Left lung (tissue), 14 donors: ENCODE results near the gene CFAP298. TPM values are rescaled to one million over a fixed set of nuclear protein-coding genes. Genes with fewer than 3 reads are reported as not detected.
"Not testable (repeated sequence)": the region's sequence is repeated elsewhere in the genome, so short reads cannot be mapped to it uniquely, and the experiment has no call there.

Experiments
- ATAC-seq: fragments of 200-7000 bp; cut with Tn5 transposase; one replicate; pipeline ENCODE4 v1.9.1; 2020; ENCODE audit warnings: moderate library complexity
- DNase-seq, 4 donors: peaks; one replicate each; pipeline ENCODE4 v3.0.0-alpha.2; 2013 to 2020
- H3K27ac ChIP-seq, 2 donors: fragments of 200-600 bp; sonication (generic) in 1 of 2; one replicate each; pipeline versions ENCODE4 v1.5.0 to v1.8.0; 2020 to 2021
- H3K27me3 ChIP-seq, 2 donors: fragments of 200-600 bp; sonication (generic) in 1 of 2; one replicate each; pipeline versions ENCODE4 v1.5.0 to v1.8.0; 2020 to 2021
- H3K36me3 ChIP-seq, 2 donors: fragments of 200-600 bp; sonication (generic) in 1 of 2; one replicate each; pipeline versions ENCODE4 v1.5.0 to v1.8.0; 2020 to 2021
- H3K4me1 ChIP-seq, 2 donors: fragments of 200-600 bp; one replicate each; pipeline ENCODE4 v1.8.0; 2021
- H3K4me3 ChIP-seq, 2 donors: fragments of 200-600 bp; sonication (generic) in 1 of 2; one replicate each; pipeline versions ENCODE4 v1.5.0 to v1.8.0; 2020 to 2021; ENCODE audit warnings: mild to moderate bottlenecking in 1 of 2
- H3K9me3 ChIP-seq, 2 donors: fragments of 200-600 bp; sonication (generic) in 1 of 2; one replicate each; pipeline versions ENCODE4 v1.5.0 to v1.8.0; 2020 to 2021
- CTCF ChIP-seq, 2 donors: fragments of 200-600 bp; sonication (generic) in 1 of 2; IDR thresholded peaks; one replicate each; pipeline versions ENCODE4 v1.5.0 to v1.8.0; 2021; ENCODE audit warnings: antibody characterized with exemption in 2 of 2
- intact Hi-C, 2 donors: fragments of 100-400 bp; cut with DNase I; formaldehyde crosslinking; loops; one replicate each; pipeline versions ENCODE4 v1.11.2 to v1.14.2; 2022
- long read RNA-seq, 12 donors: library from polyadenylated mRNA in 2 of 12; unstranded in 2 of 12; transcript quantifications; one replicate each; pipeline ENCODE4 v2.0.0 and lab custom pipeline, GENCODE V29; 2019 to 2026
- polyA plus RNA-seq, 6 donors: library from polyadenylated mRNA; unstranded; fragments of 120-200 nt; gene quantifications; one replicate each; pipeline ENCODE4 v1.2.1, GENCODE V29; 2013; ENCODE audit not compliant: insufficient read length in 6 of 6
- total RNA-seq, 2 donors: library from RNA; stranded (reverse); fragmentation: NEBNext Ultra II Directional; extraction: Animal tissue kit (Norgen Biotek cat#: 25700); gene quantifications; one replicate each; pipeline ENCODE4 v1.2.1, GENCODE V29; 2021
- donor health status: DM: no; HTN: yes; CAD: no.
- donor health status: DM: no; HTN: no; CAD: no.

The CFAP298 gene, protein sequence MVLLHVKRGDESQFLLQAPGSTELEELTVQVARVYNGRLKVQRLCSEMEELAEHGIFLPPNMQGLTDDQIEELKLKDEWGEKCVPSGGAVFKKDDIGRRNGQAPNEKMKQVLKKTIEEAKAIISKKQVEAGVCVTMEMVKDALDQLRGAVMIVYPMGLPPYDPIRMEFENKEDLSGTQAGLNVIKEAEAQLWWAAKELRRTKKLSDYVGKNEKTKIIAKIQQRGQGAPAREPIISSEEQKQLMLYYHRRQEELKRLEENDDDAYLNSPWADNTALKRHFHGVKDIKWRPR
- total RNA-seq (10 to 100 TPM; 31.5 to 34.7 TPM), polyA plus RNA-seq (10 to 100 TPM; 45.8 to 71.0 (median 47.3) TPM)
- long read RNA-seq, donor 1, transcript CFAP298-201 (7 exons, 1,692 nt): major isoform, 23 of 44 reads
- long read RNA-seq, donor 1, transcript CFAP298-203 (5 exons, 2,503 nt): minor isoform, 12 of 44 reads
- long read RNA-seq, donor 1, partial matches to known transcripts: 6 of 44 reads
- long read RNA-seq, donor 1, other reads (novel, unspliced or antisense): 0 of 44 reads
- long read RNA-seq, donor 2, transcript CFAP298-203 (5 exons, 2,503 nt): minor isoform, 7 of 31 reads
- long read RNA-seq, donor 2, transcript CFAP298-201 (7 exons, 1,692 nt): major isoform, 17 of 31 reads
- long read RNA-seq, donor 2, partial matches to known transcripts: 6 of 31 reads
- long read RNA-seq, donor 2, other reads (novel, unspliced or antisense): 0 of 31 reads
- long read RNA-seq, donor 3, transcript CFAP298-201 (7 exons, 1,692 nt): major isoform, 22 of 41 reads
- long read RNA-seq, donor 3, transcript CFAP298-203 (5 exons, 2,503 nt): minor isoform, 7 of 41 reads
- long read RNA-seq, donor 3, partial matches to known transcripts: 12 of 41 reads
- long read RNA-seq, donor 3, other reads (novel, unspliced or antisense): 0 of 41 reads
- long read RNA-seq, donor 4, transcript CFAP298-203 (5 exons, 2,503 nt): minor isoform, 9 of 31 reads
- long read RNA-seq, donor 4, transcript CFAP298-201 (7 exons, 1,692 nt): major isoform, 17 of 31 reads
- long read RNA-seq, donor 4, partial matches to known transcripts: 5 of 31 reads
- long read RNA-seq, donor 4, other reads (novel, unspliced or antisense): 0 of 31 reads
- long read RNA-seq, donor 5, transcript CFAP298-203 (5 exons, 2,503 nt): minor isoform, 6 of 43 reads
- long read RNA-seq, donor 5, transcript CFAP298-201 (7 exons, 1,692 nt): major isoform, 30 of 43 reads
- long read RNA-seq, donor 5, partial matches to known transcripts: 5 of 43 reads
- long read RNA-seq, donor 5, other reads (novel, unspliced or antisense): 0 of 43 reads
- long read RNA-seq, donor 6, transcript CFAP298-201 (7 exons, 1,692 nt): major isoform, 13 of 26 reads
- long read RNA-seq, donor 6, transcript CFAP298-203 (5 exons, 2,503 nt): minor isoform, 7 of 26 reads
- long read RNA-seq, donor 6, partial matches to known transcripts: 6 of 26 reads
- long read RNA-seq, donor 6, other reads (novel, unspliced or antisense): 0 of 26 reads
- long read RNA-seq, donor 7, transcript CFAP298-203 (5 exons, 2,503 nt): minor isoform, 6 of 33 reads
- long read RNA-seq, donor 7, transcript CFAP298-201 (7 exons, 1,692 nt): major isoform, 20 of 33 reads
- long read RNA-seq, donor 7, partial matches to known transcripts: 7 of 33 reads
- long read RNA-seq, donor 7, other reads (novel, unspliced or antisense): 0 of 33 reads
- long read RNA-seq, donor 8, transcript CFAP298-201 (7 exons, 1,692 nt): major isoform, 17 of 24 reads
- long read RNA-seq, donor 8, transcript CFAP298-203 (5 exons, 2,503 nt): minor isoform, 6 of 24 reads
- long read RNA-seq, donor 8, partial matches to known transcripts: 0 of 24 reads
- long read RNA-seq, donor 8, other reads (novel, unspliced or antisense): 0 of 24 reads
- long read RNA-seq, donor 9: 0 reads
- long read RNA-seq, donor 10, transcript CFAP298-201 (7 exons, 1,692 nt): major isoform, 50 of 59 reads
- long read RNA-seq, donor 10, partial matches to known transcripts: 0 of 59 reads
- long read RNA-seq, donor 10, other reads (novel, unspliced or antisense): 4 of 59 reads
- long read RNA-seq, donor 11, transcript CFAP298-201 (7 exons, 1,692 nt): major isoform, 22 of 36 reads
- long read RNA-seq, donor 11, transcript CFAP298-203 (5 exons, 2,503 nt): minor isoform, 12 of 36 reads
- long read RNA-seq, donor 11, partial matches to known transcripts: 0 of 36 reads
- long read RNA-seq, donor 11, other reads (novel, unspliced or antisense): 0 of 36 reads
- long read RNA-seq, donor 12, transcript CFAP298-201 (7 exons, 1,692 nt): major isoform, 21 of 26 reads
- long read RNA-seq, donor 12, partial matches to known transcripts: 0 of 26 reads
- long read RNA-seq, donor 12, other reads (novel, unspliced or antisense): 0 of 26 reads

GRCh38 chr21:32612075-32612998 lies at the start of gene CFAP298:
TSS of gene CFAP298 (minus strand) at chr21:32612377. CDS start at chr21:32612243, 134 bp downstream.
- TF ChIP-seq CTCF (IDR thresholded peaks at IDR 0.05): no peak
- H3K27me3 ChIP-seq: no peaks in the 10 kb centered on the region
- peak within 1 kb of the TSS; percentile 86 to 96 for H3K27ac ChIP-seq
- DNase-seq: peak; percentile 90 to 98 (median 92)
- H3K4me3 ChIP-seq: peak within 1 kb of the TSS; percentile 74 to 94
- peak; percentile 94 for ATAC-seq
- no peaks in the 10 kb centered on the region for H3K9me3 ChIP-seq
- H3K4me1 ChIP-seq: peaks cover 6 to 18% of the 10 kb centered on the region in 2 donors
- H3K36me3 ChIP-seq: peaks cover 0 to 23% of the 10 kb centered on the region in 2 donors
- intact Hi-C loops: no loop called here

- H3K4me1 ChIP-seq, H3K4me3 ChIP-seq, H3K27me3 ChIP-seq, intact Hi-C loops: not testable (repeated sequence)
- ATAC-seq (peak; percentile 52), DNase-seq (peak in 3 of 4 donors; percentile 24 to 69 (median 45))
- H3K36me3 ChIP-seq: peaks cover 0 to 99% of the 10 kb centered on the region in 2 donors
- peaks cover 0 to 20% of the 10 kb centered on the region in 2 donors for H3K9me3 ChIP-seq
- H3K27ac ChIP-seq: peak overlapping the region in 1 of 2 donors; percentile 7
Observed at GRCh38 chr21:32661026-32661782, 49.0 kb upstream of the CFAP298 start.

- peaks cover 0 to 95% of the 10 kb centered on the region in 2 donors for H3K36me3 ChIP-seq
- H3K4me3 ChIP-seq: no peak overlapping the region
- no peaks in the 10 kb centered on the region for H3K27me3 ChIP-seq
- intact Hi-C loops: no loop called here
- no peaks in the 10 kb centered on the region for H3K4me1 ChIP-seq
- ATAC-seq (no peak), DNase-seq (no peak)
- peaks cover 0 to under 1% of the 10 kb centered on the region in 2 donors for H3K9me3 ChIP-seq
- no peak overlapping the region for H3K27ac ChIP-seq
- no peak for TF ChIP-seq CTCF (IDR thresholded peaks at IDR 0.05)
Observed at GRCh38 chr21:32658524-32658923, 46.3 kb upstream of the CFAP298 start.
